ENCODE data around the gene P2RX7. TPM values are rescaled to one million over a fixed set of nuclear protein-coding genes. Genes with fewer than 3 reads are reported as not detected.

P2RX7 gene
- total RNA-seq, 1 donor from 2014 or later: not detected

DNA sequence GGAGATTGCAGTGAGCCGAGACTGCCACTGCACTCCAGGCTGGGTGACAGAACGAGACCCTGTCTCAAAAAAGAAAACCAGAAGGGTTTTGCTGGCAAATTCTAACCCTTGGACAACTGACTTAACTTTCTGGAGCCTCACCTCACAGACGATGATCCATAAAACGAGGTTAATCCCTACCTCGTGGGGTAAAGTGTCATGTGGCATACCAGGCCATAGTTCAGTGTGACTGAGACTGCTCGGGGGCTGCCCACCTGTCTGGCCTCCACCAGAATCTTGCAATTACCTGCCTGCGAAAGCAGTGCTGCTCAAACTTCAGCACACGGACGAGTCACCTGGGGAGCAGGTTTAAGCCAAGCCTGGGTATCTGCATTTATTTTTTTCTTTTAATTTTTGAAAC is 104.1 kb downstream of the P2RX7 start:
- Mint-ChIP-seq H3K27me3 (ENCODE audit: unreplicated experiment) (peaks cover 3% of the 10 kb centered on the region), H3K36me3 (ENCODE audit: unreplicated experiment) (no peaks in the 10 kb centered on the region), H3K4me1 (ENCODE audit: low read depth, unreplicated experiment) (peaks cover 4% of the 10 kb centered on the region), H3K4me3 (ENCODE audit: unreplicated experiment) (no peak overlapping the region), H3K27ac (ENCODE audit: unreplicated experiment) (no peak overlapping the region), H3K9me3 (ENCODE audit: unreplicated experiment) (peaks cover 4% of the 10 kb centered on the region)
- TF ChIP-seq, protein P1, sequence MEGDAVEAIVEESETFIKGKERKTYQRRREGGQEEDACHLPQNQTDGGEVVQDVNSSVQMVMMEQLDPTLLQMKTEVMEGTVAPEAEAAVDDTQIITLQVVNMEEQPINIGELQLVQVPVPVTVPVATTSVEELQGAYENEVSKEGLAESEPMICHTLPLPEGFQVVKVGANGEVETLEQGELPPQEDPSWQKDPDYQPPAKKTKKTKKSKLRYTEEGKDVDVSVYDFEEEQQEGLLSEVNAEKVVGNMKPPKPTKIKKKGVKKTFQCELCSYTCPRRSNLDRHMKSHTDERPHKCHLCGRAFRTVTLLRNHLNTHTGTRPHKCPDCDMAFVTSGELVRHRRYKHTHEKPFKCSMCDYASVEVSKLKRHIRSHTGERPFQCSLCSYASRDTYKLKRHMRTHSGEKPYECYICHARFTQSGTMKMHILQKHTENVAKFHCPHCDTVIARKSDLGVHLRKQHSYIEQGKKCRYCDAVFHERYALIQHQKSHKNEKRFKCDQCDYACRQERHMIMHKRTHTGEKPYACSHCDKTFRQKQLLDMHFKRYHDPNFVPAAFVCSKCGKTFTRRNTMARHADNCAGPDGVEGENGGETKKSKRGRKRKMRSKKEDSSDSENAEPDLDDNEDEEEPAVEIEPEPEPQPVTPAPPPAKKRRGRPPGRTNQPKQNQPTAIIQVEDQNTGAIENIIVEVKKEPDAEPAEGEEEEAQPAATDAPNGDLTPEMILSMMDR (IDR thresholded peaks at IDR 0.05; ENCODE audit: partially characterized antibody, unreplicated experiment): no peak
- no peak for DNase-seq

- H3K4me1 Mint-ChIP-seq (ENCODE audit: low read depth, unreplicated experiment): peaks cover 4% of the 10 kb centered on the region
- no peak overlapping the region for H3K4me3 Mint-ChIP-seq (ENCODE audit: unreplicated experiment)
- peaks cover 4% of the 10 kb centered on the region for H3K9me3 Mint-ChIP-seq (ENCODE audit: unreplicated experiment)
- no peaks in the 10 kb centered on the region for H3K36me3 Mint-ChIP-seq (ENCODE audit: unreplicated experiment)
- H3K27me3 Mint-ChIP-seq (ENCODE audit: unreplicated experiment): peaks cover 2% of the 10 kb centered on the region
- TF ChIP-seq, protein P1 (IDR thresholded peaks at IDR 0.05; ENCODE audit: partially characterized antibody, unreplicated experiment): no peak
- H3K27ac Mint-ChIP-seq (ENCODE audit: unreplicated experiment): no peak overlapping the region
- DNase-seq: no peak
Measured at GRCh38 chr12:121237415-121237814, 104.7 kb downstream of the P2RX7 start.

Other genes starting within 250 kb of the P2RX7 start
- 53.4 TPM for gene SPPL3, start 228.5 kb upstream of the P2RX7 start, total RNA-seq (ENCODE audit: unreplicated experiment)
- gene HNF1A, start 154.3 kb upstream of the P2RX7 start, total RNA-seq (ENCODE audit: unreplicated experiment): not detected
- gene C12orf43, start 116.4 kb upstream of the P2RX7 start, total RNA-seq (ENCODE audit: unreplicated experiment): 20.2 TPM
- not detected for gene OASL, start 93.6 kb upstream of the P2RX7 start, total RNA-seq (ENCODE audit: unreplicated experiment)
- 3.7 TPM for gene P2RX4, start 77.3 kb downstream of the P2RX7 start, total RNA-seq (ENCODE audit: unreplicated experiment)
- gene CAMKK2, start 163.8 kb downstream of the P2RX7 start, total RNA-seq (ENCODE audit: unreplicated experiment): 50.2 TPM
- 86.0 TPM for gene ANAPC5, start 219.5 kb downstream of the P2RX7 start, total RNA-seq (ENCODE audit: unreplicated experiment)